CD4-positive, alpha-beta T cell treated with Interleukin-4 for 4 hours (primary cell): ENCODE results near the gene DIP2C.
"Not testable (repeated sequence)": the region's sequence is repeated elsewhere in the genome, so short reads cannot be mapped to it uniquely, and the experiment has no call there.

ENCODE experiments used
- DNase-seq: peaks from one replicate; pipeline ENCODE4 v3.0.0-alpha.2; 2020

DIP2C gene

DNA sequence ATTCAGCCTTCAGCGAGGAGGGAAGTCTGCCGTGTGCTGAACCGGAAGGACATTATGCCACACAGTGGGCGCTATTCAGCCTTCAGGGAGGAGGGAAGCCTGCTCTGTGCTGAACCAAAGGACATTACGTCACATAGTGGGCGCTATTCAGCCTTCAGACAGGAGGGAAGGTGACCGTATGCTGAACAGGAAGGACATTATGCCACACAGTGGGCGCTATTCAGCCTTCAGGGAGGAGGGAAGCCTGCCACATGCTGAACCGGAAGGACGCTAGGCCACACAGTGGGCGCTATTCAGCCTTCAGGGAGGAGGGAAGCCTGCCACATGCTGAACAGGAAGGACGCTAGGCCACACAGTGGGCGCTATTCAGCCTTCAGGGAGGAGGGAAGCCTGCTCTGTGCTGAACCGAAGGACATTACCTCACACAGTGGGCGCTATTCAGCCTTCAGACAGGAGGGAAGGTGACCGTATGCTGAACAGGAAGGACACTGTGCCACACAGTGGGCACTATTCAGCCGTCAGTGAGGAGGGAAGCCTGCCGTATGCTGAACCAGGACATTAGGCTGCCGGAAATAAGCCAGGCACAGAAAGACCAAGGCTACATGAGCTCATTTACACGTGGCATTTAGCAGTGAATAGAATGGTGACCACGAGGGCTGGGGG lies 294.9 kb downstream of the DIP2C start:
- not testable (repeated sequence) for DNase-seq

DNA sequence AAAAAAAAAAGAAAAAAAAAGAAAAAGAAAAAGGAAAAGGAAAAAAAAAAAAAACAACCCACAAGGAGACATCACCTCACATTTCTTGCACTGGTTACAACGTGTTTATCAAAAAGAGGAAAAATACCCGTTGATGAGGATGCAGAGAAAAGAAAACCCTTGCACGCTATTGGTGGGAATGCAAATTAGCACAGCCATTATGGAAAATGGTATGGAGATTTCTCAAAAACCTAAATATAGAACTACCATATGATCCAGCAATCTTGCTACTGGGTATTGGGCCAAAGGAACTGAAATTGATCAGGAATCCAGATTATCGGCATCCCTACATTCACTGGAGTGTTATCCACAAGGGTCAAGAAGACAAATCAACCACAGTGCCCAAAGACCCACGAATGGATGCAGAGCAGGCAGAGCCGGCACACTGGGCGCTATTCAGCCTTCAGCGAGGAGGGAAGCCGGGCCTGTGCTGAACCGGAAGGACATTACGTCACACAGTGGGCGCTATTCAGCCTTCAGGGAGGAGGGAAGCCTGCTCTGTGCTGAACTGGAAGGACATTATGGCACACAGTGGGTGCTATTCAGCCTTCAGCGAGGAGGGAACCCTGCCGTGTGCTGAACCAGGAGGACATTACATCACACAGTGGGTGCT lies 295.6 kb downstream of the DIP2C start:
- DNase-seq: no peak

DNA sequence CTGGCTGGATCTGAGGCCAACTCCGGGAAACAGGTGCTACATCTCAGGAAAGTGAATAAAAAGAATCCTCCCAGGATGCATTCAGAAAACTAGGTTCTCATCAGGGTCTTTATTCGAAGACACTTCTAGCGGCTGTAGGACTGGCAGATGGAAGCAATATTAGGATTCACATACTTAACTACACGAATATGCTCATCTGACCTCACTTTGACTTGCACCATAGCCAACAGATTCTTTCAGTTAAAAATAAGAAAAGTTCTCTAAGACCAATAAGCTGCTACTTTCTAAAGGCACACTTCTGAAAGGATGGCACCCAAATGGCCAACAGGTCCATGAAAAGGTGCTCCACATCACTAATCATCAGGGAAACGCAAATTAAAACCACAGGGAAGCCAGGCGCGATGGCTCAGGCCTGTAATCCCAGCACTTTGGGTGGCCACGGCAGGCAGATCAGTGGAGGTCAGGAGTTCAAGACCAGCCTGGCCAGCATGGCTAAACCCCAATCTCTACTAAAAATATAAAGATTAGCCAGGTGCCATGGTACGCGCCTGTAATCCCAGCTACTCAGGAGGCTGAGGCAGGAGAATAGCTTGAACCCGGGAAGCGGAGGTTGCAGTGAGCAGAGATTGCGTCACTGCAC lies 296.2 kb downstream of the DIP2C start:
- no peak for DNase-seq

DNA sequence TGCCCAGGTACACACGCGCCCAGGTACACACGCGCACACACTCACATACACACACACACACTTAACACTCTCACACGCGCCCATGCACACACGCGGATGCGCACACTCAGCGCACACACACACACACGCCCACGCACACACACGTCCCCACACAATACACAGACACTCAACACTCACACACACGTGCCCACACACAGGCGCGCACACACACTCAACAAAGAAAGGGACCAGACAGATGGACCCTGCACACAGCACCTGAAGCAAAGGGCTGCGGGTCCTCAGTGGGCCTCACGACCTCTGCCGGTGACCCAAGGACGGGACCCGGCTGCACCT lies 296.8 kb downstream of the DIP2C start:
- no peak for DNase-seq

DNA sequence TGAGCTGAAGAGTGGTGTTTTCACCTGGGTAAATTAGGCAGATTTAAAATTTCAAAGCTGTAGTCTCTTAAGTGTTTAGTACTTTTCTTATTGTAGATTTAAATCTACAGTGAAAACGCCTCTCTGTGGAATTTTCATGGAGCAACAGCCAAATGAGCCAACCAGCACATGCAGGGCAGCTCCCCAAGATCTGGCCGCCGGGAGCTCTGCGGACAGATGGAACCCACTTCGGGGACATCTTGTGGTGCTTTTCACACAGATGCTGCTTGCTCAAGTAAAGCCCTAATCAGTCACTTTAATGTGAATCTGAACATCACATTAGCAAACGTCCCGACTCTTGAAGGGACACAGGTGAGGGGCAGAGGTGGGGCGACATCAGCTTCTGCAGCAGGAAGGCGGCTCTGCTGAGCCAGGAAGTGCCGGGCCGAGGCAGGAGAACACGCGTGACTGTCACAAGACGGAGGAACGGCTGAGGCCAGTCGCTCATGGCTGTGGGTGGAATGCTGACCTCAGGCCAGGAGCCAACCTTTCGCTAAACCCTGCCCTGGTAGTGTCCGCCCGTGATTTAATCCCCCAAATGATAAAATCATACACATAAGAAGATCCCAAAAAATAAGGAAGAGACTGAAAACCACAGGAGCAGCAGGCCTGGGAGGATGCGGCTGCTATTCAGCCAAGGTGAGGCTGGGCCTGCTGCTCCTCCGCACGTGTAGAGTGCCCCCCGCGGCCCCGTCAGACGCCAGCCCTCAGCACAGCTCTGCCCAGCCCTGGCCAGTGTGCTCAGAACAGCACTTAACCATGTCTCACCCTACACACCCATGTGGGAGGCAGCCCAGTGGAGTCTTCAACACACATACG lies 297.4 kb downstream of the DIP2C start:
- DNase-seq: no peak

DNA sequence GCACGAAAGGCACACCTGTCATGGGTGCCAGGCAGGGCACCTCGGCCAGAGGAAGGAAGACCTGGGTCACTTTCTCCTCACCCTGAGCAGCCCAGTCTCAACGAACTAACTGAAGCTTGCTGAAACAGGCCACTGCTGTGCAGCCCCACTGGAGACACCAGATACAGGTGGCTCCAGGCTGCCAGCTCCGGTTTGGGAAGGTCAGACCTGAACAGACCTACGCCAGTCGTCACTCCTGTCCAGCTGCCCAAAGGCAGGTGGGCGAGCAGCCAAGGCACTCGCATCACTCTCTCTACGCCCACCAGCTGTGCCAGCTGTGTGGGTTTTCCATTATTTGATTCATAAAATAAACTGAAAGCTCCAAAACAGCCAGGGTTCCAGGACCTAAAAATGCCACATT lies 298.2 kb downstream of the DIP2C start:
- no peak for DNase-seq

DNA sequence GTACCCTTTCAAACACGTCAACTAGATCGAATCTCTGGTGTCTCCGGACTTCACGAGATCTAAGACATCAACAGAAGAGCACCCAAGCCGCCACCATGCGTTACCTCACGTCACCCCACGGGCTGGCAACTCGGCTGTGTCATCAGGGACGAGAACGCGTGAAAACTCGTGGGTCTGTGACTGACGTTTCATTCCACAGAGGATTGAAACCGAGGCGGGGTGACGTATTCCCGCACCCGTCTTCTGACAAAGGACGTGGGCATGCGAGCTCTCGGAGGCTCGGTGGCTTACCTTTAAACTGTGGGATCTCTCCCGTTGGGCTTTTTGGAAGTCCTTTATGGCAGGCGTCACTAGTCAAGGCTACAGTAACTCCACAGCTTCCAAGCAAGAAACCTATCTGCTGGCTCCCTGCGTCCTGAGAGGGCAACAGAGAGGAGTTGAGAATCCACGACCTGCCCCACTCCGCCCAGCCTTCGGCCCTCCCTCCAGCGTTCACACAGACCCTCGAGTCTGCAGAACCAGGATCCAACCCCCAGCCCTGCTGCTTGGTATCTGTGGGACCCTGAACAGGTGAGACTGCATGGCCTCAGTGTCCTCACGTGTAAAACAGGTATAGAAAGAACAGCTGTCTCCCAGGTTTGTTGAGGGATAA lies 298.9 kb downstream of the DIP2C start:
- DNase-seq: no peak

DNA sequence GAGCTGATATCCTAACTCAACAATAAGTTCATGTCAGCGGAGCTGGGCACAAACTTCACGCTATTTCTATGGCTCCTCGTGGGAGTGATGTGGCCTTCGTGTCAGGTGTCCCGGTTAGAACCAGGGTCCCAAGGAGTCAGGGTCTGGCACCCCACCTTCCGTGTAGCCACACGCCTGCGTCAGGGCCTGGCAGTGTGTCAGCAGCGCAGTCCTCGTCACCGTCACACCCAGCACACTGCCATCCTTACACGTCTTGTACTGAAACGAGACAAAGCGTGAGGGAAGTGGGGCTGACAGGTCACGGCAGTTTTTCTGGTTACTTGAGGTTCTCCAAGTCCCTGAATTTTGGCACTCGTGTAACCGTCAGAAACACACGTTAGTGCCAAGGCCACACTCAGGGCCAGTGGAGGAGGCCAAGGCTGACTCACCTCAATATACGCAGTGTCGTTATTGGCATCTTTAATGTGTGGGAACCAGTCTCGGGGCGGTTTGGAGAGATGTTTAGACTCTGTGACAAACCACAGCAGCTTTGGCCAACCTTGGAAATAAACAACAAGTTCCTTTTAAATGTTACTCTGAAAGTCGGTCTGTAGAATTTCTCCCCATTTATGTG lies 299.5 kb downstream of the DIP2C start:
- DNase-seq: no peak

DNA sequence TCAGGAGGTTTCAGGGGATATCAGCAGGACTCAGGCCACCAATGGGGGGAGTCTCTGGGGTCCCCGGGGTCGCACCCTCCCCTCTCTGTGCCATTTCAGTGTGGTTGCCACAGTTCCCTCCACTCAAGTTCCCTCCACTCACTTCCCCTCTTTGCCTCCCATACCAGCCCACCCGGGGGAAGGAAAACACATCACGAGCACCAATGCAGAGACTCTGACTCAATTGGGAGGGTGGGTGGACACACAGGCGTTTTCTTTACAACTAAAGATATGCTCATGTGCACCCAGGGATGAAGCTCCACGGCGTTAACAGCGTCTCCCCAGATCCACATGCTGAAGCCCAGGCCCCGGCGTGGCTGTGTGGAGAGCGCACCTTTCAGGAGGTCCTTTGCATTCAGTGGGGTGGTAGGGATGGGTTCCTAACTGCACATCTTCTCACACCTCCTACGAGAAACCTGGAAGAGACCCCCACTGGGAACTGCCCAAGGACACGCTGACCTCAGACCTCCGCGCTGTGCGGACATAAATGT lies 300.1 kb downstream of the DIP2C start:
- DNase-seq: no peak

DNA sequence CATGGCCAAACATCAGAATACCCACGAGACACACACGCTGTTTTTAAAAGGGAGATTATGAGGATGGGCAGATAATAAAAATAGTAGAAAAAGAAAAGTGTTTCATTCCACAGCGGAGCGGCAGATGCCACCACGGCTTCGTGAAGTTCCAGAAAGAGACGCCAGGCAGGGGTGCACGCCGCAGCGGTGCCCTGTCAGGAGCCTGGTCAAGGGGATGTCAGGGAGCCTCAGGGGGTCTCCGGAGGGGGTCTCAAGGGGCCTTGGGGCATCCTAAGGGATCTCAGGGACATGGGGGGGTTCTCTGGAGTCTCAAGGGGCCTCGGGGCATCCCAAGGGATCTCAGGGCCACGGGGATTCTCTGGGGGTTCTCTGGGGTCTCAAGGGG lies 300.8 kb downstream of the DIP2C start:
- DNase-seq: no peak

DNA sequence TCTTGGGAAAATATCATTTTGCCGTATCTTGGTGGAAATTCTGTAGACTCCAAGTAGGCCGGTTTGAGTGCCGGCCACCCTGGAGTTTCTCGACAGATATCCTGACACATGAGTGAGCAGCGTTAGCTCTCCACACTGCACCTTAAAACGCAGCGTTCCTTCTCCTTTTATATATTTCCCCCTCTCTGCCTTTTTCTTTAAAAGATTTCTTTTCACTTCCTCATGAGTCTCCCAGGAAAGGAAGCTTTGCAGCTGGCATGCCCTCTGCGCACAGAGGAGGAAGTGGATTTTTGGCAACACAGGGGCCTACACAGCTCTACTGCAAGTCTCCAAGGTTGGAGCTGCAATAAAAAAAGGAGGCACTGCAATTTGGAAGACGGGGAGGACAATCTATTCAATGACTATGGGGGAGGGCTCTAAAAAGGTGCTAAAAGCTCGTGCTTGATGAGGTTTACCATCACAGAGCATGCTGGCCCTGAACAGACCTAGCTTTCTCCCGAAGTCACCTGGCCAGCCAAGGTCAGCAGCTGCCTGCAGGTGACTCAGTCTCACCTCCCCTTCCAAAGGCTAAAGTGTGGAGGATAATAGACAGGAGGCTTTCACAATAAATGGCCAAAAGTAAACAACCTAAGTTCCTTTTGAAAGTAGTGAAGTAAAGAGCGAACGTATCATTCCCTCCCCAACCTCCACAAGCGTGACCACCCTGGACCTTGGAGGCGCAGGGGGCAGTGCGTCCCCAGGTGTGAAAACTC lies 301.4 kb downstream of the DIP2C start:
- DNase-seq: no peak

DNA sequence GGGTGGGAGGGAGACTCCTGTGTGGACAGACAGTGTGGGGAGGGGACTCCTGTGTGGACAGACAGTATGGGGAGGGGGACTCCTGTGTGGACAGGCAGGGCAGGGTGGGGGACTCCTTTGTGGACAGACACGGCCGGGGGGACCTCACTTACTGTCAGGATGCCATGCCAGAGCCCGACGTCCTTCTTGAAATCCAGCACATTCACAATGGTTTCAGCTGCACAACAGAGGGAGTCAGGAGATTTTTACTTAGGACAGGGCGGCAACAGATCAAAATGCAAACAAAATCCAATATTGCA lies 301.9 kb downstream of the DIP2C start:
- no peak for DNase-seq

DNA sequence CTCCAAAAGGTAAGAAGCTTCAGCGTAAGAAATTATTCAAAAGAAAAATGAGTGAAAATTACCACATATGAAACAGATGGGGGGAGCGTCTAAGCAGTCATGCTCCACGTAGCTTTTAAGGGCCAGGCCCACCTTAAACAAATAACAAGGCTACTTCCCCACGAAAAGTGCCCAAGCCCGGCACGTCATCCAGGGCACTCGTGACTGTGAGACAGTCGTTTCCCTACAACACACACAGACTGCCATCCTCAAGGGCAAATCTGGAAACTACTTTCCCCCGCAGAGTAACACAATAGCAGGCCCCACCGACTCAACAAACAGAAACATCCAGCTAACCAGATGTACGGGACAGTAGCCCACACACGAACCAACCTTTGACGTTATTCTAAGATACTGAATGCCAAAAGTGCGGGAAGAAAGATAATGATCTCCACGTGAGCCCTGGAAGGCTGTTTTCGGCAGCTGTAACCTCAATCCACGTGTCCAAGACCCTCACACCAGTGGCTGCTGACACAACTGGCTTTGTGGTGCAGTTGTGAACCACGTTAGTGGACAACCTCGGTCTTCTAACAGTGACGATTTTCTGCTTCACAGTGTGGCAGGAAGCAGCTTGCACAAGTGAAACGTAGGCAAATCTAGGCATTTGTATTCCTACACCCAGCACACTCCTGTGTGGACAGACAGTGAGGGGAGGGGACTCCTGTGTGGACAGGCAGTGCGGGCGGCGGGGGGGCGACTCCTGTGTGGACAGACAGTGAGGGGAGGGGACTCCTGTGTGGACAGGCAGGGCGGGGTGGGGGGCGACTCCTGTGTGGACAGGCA lies 302.5 kb downstream of the DIP2C start:
- DNase-seq: no peak

DNA sequence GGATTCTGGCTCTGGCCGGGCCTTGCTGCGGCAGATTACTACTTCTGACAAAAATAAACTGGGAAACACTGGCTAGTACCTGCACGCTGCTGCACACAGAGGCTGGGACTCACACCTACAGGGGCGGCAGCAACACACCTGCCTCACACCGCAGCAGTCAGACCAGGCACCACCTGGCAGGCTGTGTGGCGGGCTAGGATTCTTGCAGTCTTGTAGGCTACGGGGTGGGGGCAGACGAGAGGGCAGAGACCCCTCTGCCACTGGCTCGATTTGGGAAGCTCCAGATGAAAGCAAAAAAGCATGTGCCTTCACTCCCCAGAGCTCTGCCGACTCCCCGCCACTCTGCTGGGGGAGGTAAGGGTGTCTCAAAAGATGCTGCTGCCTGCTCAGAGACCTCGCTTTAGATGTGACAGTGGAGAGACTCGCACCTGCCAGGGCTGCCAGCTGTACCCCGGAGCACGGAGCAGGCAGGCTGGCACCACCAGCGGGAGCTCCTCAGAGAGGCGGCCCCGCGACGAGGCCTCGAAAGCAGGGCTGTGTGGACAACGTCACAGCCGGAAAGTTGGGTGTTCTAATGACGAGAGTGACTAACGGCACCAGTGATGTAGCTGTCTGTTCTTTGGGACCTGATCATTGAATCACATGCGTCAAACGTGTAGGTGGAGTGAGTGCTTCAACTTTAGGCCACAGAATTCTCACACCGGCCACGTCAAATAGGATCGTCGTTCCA lies 303.7 kb downstream of the DIP2C start:
- DNase-seq: no peak

DNA sequence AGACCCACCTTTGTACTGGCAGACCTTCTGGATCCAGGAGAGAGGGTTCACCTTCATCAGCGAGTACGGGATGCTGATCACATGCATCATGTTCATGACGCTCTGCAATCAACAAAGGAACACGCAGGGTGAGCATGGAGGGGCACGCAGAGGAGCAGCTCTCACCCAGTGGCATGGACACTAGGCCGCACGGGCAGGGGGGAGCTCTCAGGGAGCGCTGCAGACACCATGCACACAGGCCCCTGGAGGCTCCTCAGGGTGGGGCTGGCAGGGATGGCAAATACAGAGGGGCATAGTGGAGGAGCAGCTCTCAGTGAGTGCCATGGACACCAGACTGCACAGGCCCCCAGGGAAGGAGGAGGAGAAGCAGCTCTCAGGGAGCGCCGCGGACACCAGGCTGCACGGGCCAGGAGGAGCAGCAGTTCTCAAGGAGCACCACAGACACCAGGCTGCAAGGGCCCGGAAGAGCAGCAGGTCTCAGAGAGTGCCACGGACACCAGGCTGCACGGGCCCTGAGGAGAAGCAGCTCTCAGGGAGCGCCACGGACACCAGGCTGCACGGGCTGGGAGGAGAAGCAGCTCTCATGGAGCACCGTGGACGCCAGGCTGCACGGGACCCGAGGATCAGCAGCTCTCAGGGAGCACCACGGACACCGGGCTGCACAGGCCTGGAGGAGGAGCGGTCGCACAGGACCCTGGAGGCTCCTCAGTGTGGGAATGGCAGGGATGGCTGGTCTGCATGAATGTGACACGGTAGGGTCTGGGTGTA lies 304.7 kb downstream of the DIP2C start:
- DNase-seq: no peak

DNA sequence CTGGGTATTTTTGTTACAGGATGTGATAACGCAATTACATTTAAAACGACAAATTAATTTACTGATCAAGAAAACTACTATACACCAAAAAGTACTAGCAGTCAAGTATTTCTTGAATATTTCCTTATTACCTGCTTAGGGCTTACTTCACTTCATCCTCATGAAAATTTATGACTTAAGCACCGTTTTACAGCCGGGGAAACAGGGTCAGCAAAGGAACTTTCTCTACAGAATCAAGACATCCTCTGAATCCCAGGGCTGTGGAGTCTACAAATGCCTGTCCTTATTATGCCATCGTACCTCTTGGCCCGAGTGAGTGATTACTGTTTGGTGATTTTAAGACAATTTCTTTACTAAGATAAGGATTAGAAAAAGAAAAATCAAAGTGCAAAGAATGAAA lies 305.9 kb downstream of the DIP2C start:
- no peak for DNase-seq

DNA sequence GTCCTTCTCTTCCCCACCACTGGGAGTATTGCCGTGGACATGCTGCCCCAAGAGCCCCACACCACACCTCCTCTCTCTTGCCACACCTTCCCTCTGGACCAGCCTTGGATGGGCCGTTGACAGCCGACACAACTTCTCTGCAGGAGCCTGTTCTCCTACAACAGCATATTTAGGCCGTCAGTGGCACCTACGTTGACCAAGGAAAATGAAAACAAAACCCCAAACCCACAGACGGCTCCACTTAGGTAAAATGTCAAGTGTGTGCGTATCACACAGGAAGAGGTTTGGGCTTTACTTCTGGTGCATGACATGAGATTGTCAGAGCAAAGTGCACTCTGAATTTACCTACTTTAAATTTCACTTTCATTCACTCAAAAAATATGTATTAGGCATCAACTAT lies 307.7 kb downstream of the DIP2C start:
- peak; percentile 3 for DNase-seq

DNA sequence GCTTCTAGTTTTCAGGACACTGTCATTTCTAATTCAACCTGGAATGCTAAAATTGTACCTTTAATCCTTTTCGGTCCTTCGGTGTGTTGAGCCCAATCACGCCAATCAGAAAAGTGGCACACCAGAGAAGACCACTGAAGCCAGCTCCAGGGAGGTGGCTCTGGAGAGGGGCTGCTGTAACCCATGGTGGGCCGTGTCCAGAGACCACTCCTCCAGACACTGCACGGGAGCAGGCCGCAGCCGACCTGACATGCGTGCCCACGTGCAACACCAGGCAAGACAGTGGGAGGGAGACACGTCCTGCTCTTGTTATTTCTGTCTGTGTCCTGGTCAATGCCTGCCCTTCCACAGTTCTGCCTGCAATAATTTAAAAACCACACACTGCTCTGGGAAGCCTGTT lies 308.1 kb downstream of the DIP2C start:
- no peak for DNase-seq

DNA sequence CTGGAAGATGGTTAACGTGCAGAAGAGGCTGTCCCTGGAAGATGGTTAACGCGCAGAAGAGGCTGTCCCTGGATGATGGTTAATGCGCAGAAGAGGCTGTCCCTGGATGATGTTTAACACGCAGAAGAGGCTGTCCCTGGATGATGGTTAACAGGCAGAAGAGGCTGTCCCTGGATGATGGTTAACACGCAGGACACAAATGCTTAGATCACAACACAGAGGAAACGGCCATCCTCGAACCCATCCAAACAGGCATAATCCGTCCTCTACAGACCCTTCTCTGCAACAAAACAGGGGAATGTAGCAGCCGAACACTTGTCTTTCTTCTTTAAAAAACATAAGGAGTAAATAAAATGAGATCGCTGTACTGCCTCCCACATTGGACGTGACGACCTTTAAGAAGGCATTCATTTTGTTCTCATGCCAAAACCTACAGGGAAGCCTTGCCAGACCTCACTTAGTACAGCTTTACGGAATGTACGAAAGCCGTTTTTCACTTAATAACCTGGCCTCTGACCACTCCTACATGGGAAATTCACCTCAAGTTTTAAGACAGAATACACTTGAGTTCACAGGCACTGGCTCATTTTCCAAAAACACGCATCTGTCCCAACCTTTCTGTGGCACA lies 309.0 kb downstream of the DIP2C start:
- DNase-seq: no peak
